Liver (tissue), 3 donors: Measurements from ENCODE around the gene COL27A1.

Source experiments
- EGR1 ChIP-seq, 2 donors: IDR thresholded peaks; 2 replicates each; pipeline ENCODE4 v1.6.1; 2016 to 2018; ENCODE audit warnings: antibody characterized with exemption in 2 of 2, low read depth in 2 of 2
- RAD21 ChIP-seq, 2 donors: IDR thresholded peaks; 2 replicates each; pipeline ENCODE4 v1.6.1; 2016; ENCODE audit warnings: antibody characterized with exemption in 2 of 2, mild to moderate bottlenecking in 2 of 2
- YY1 ChIP-seq: IDR thresholded peaks from 2 replicates; pipeline ENCODE4 v1.6.1; 2016; ENCODE audit warnings: antibody characterized with exemption, mild to moderate bottlenecking
- TF ChIP-seq, protein P1 (sequence below): fragments of 150-350 bp; IDR thresholded peaks from 2 replicates; pipeline ENCODE4 v1.5.1; 2017; ENCODE audit warnings: improper control_type of control experiment, low read depth, low read length; ENCODE audit not compliant: missing input control
- TF ChIP-seq, protein P2 (sequence below): IDR thresholded peaks from 2 replicates; pipeline ENCODE4 v1.6.1; 2016; ENCODE audit warnings: antibody characterized with exemption, mild to moderate bottlenecking
- donor health status: healthy.
- donor health status: healthy.

DNA sequence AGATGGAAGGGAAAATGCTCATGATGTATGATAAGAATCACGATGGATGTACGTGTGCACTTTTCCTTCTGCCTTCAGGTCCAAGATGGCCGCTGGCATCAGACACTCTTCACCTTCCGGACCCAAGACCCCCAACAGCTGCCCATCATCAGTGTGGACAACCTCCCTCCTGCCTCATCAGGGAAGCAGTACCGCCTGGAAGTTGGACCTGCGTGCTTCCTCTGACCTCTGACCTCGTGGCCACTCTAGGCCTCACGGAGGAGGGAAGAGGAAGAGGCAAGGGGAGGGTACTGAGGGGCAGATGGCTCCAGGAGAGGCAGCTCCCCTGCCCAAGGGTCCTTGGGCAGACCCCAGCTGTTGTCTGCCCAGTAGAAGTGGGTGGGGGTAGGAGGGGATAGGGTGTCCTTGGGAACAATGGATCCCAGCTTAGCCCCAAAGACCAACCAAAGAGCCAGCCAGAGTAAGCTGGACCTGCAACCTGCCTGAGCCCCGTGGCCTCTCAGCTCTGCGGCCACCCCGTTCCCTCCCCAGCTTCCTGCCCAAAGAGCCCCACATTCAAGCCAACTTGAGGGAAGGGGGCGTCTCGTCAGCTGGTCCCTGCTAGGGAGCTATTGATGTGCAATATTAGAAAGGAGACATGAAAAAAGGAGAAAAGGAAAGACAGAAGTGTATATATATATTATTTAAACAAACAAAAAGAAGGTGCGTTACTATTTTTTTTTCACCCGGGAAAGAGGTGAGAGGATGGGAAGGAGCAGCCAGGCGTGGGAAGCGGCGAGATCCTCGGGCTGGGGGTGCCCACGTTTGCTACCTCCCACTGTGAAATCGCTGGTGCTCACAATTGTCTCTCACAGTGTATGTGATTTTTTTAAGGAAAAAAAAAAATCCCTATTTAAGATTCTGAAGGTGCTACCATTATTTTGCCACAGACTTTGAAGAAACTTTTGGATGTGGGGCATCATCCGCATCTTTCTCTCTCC is 155.4 kb downstream of the COL27A1 start:
- TF ChIP-seq YY1 (no peak), RAD21 (IDR thresholded peaks at IDR 0.05) (no peak), EGR1 (IDR thresholded peaks at IDR 0.05; ENCODE audit: low read depth in 2 of 2) (no peak)
- TF ChIP-seq, protein P1, sequence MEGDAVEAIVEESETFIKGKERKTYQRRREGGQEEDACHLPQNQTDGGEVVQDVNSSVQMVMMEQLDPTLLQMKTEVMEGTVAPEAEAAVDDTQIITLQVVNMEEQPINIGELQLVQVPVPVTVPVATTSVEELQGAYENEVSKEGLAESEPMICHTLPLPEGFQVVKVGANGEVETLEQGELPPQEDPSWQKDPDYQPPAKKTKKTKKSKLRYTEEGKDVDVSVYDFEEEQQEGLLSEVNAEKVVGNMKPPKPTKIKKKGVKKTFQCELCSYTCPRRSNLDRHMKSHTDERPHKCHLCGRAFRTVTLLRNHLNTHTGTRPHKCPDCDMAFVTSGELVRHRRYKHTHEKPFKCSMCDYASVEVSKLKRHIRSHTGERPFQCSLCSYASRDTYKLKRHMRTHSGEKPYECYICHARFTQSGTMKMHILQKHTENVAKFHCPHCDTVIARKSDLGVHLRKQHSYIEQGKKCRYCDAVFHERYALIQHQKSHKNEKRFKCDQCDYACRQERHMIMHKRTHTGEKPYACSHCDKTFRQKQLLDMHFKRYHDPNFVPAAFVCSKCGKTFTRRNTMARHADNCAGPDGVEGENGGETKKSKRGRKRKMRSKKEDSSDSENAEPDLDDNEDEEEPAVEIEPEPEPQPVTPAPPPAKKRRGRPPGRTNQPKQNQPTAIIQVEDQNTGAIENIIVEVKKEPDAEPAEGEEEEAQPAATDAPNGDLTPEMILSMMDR: no peak
- TF ChIP-seq, protein P2, sequence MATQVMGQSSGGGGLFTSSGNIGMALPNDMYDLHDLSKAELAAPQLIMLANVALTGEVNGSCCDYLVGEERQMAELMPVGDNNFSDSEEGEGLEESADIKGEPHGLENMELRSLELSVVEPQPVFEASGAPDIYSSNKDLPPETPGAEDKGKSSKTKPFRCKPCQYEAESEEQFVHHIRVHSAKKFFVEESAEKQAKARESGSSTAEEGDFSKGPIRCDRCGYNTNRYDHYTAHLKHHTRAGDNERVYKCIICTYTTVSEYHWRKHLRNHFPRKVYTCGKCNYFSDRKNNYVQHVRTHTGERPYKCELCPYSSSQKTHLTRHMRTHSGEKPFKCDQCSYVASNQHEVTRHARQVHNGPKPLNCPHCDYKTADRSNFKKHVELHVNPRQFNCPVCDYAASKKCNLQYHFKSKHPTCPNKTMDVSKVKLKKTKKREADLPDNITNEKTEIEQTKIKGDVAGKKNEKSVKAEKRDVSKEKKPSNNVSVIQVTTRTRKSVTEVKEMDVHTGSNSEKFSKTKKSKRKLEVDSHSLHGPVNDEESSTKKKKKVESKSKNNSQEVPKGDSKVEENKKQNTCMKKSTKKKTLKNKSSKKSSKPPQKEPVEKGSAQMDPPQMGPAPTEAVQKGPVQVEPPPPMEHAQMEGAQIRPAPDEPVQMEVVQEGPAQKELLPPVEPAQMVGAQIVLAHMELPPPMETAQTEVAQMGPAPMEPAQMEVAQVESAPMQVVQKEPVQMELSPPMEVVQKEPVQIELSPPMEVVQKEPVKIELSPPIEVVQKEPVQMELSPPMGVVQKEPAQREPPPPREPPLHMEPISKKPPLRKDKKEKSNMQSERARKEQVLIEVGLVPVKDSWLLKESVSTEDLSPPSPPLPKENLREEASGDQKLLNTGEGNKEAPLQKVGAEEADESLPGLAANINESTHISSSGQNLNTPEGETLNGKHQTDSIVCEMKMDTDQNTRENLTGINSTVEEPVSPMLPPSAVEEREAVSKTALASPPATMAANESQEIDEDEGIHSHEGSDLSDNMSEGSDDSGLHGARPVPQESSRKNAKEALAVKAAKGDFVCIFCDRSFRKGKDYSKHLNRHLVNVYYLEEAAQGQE: no peak
